K562 (cell line): ENCODE results near the gene SLC2A10. TPM values are rescaled to one million over a fixed set of nuclear protein-coding genes. Genes with fewer than 3 reads are reported as not detected.

Experiments used
- HDAC3 ChIP-seq: fragments of 450-650 bp; IDR thresholded peaks from 2 replicates; pipeline ENCODE4 v1.6.1; 2018; ENCODE audit warnings: borderline replicate concordance, mild to moderate bottlenecking, moderate library complexity; ENCODE audit not compliant: partially characterized antibody
- HLTF ChIP-seq: fragments of 450-650 bp; IDR thresholded peaks from 2 replicates; pipeline ENCODE4 v1.6.1; 2016
- ILK ChIP-seq: fragments of 450-650 bp; IDR thresholded peaks from 2 replicates; pipeline ENCODE4 v1.6.1; 2016; ENCODE audit warnings: missing genetic modification characterization, low read depth, mild to moderate bottlenecking, missing compliant biosample characterization, moderate library complexity, borderline replicate concordance
- JUND ChIP-seq, 2 experiments: IDR thresholded peaks; 2 replicates in 1 of 2; 3 replicates in 1 of 2; pipeline ENCODE4 v1.6.1; 2011; ENCODE audit warnings: borderline replicate concordance in 2 of 2, low read depth in 2 of 2, low read length in 2 of 2, improper control_type of control experiment in 1 of 2, missing biosample characterization in 1 of 2, missing genetic modification characterization in 1 of 2, missing genetic modification reagents in 1 of 2
- KLF10 ChIP-seq: fragments of 250-450 bp; sonication (Bioruptor Pico); IDR thresholded peaks from 2 replicates; pipeline ENCODE4 v1.6.1; 2021; ENCODE audit warnings: matching md5 sums
- NR4A1 ChIP-seq, 2 experiments: fragments of 250-450 bp in 1 of 2; fragments of 450-650 bp in 1 of 2; sonication (Bioruptor Pico) in 1 of 2; IDR thresholded peaks; 2 replicates each; pipeline versions ENCODE4 v1.4.0 to v1.6.1; 2016 to 2020; ENCODE audit warnings: mild to moderate bottlenecking in 2 of 2, missing compliant biosample characterization in 1 of 2, missing genetic modification characterization in 1 of 2, moderate library complexity in 1 of 2
- PCBP2 ChIP-seq: fragments of 200-400 bp; formaldehyde crosslinking; IDR thresholded peaks from 2 replicates; pipeline ENCODE4 v1.6.1; 2018; ENCODE audit warnings: low read length, low read depth, mild to moderate bottlenecking, moderate library complexity; ENCODE audit not compliant: poor library complexity, severe bottlenecking
- RAD51 ChIP-seq: fragments of 450-650 bp; IDR thresholded peaks from 2 replicates; pipeline ENCODE4 v1.7.1; 2016; ENCODE audit warnings: low read depth, mild to moderate bottlenecking, borderline replicate concordance
- RBM25 ChIP-seq: fragments of 200-400 bp; formaldehyde crosslinking; IDR thresholded peaks from 2 replicates; pipeline ENCODE4 v1.6.1; 2018; ENCODE audit warnings: low read length, low read depth, moderate library complexity; ENCODE audit not compliant: severe bottlenecking
- SMC3 ChIP-seq: conservative IDR thresholded peaks from 2 replicates; pipeline ENCODE4 v1.6.1; 2011; ENCODE audit warnings: low read depth, low read length, improper control_type of control experiment; ENCODE audit not compliant: insufficient read depth
- SRSF3 ChIP-seq: fragments of 200-400 bp; formaldehyde crosslinking; IDR thresholded peaks from 2 replicates; pipeline ENCODE4 v1.6.1; 2016; ENCODE audit warnings: mild to moderate bottlenecking, low read length, moderate library complexity; ENCODE audit not compliant: insufficient read depth
- SRSF9 ChIP-seq: fragments of 200-400 bp; formaldehyde crosslinking; IDR thresholded peaks from 2 replicates; pipeline ENCODE4 v1.6.1; 2017; ENCODE audit warnings: low read depth, low read length, borderline replicate concordance
- STAT5A ChIP-seq: IDR thresholded peaks from 2 replicates; pipeline ENCODE4 v1.6.1; 2012; ENCODE audit warnings: low read length, inconsistent platforms, borderline replicate concordance
- ZNF830 ChIP-seq: fragments of 250-450 bp; sonication (Bioruptor Pico); IDR thresholded peaks from 2 replicates; pipeline ENCODE4 v1.5.0; 2021; ENCODE audit warnings: mild to moderate bottlenecking
- ZZZ3 ChIP-seq: fragments of 450-650 bp; IDR thresholded peaks from 2 replicates; pipeline ENCODE4 v1.6.1; 2016; ENCODE audit warnings: antibody characterized with exemption, mild to moderate bottlenecking, moderate library complexity
- polyA plus RNA-seq, 8 experiments: library from polyadenylated mRNA; depleted of rRNA in 4 of 8; stranded (reverse) in 5 of 8; unstranded in 3 of 8; fragments of >200 nt; fragmentation: Nextera tagmentation in 2 of 8; fragmentation: Illumina TruSeq in 1 of 8; extraction: Ambion mirVana in 2 of 8; extraction: Trizol in 1 of 8; gene quantifications; 2 replicates each; pipeline versions ENCODE4 v1.2.1 to v1.2.3, GENCODE V29; 2011 to 2014; ENCODE audit warnings: inconsistent platforms in 1 of 8, missing spikeins in 1 of 8
- total RNA-seq, 7 experiments: library from RNA; depleted of rRNA in 6 of 7; stranded (reverse); fragments of >200 nt in 6 of 7; fragmentation: Illumina TruSeq in 2 of 7; extraction: Trizol in 2 of 7; gene quantifications; 2 replicates each; pipeline versions ENCODE4 v1.2.1 to v1.2.3, GENCODE V29; 2011 to 2021; ENCODE audit warnings: low replicate concordance in 1 of 7
- TF ChIP-seq, protein P1 (sequence below): fragments of 450-650 bp; formaldehyde crosslinking; IDR thresholded peaks from 2 replicates; pipeline ENCODE4 v1.4.0; 2020; ENCODE audit warnings: mild to moderate bottlenecking, moderate library complexity
- TF ChIP-seq, protein P2 (sequence below): fragments of 450-650 bp; formaldehyde crosslinking; IDR thresholded peaks from 2 replicates; pipeline ENCODE4 v1.4.0; 2020; ENCODE audit warnings: mild to moderate bottlenecking, moderate library complexity
- TF ChIP-seq, protein P3 (sequence below), 2 experiments: fragments of 450-650 bp in 1 of 2; IDR thresholded peaks; 2 replicates each; pipeline ENCODE4 v1.6.1; 2011 to 2017; ENCODE audit warnings: low read depth in 2 of 2, antibody characterized with exemption in 1 of 2, borderline replicate concordance in 1 of 2, low read length in 1 of 2, mild to moderate bottlenecking in 1 of 2, mixed read lengths in 1 of 2; ENCODE audit not compliant: control insufficient read depth in 1 of 2
- TF ChIP-seq, protein P4 (sequence below): sonication (generic); formaldehyde crosslinking; IDR thresholded peaks from 2 replicates; pipeline ENCODE4 v1.8.0; 2022; ENCODE audit warnings: mild to moderate bottlenecking, missing genetic modification reagents

SLC2A10 gene
- total and polyA plus RNA-seq, 9 of the 15 experiments (the other 6 are each of a cell fraction or from before 2014, with no cell fraction given): 0.01 to 1.8 (median 0.10) TPM

DNA sequence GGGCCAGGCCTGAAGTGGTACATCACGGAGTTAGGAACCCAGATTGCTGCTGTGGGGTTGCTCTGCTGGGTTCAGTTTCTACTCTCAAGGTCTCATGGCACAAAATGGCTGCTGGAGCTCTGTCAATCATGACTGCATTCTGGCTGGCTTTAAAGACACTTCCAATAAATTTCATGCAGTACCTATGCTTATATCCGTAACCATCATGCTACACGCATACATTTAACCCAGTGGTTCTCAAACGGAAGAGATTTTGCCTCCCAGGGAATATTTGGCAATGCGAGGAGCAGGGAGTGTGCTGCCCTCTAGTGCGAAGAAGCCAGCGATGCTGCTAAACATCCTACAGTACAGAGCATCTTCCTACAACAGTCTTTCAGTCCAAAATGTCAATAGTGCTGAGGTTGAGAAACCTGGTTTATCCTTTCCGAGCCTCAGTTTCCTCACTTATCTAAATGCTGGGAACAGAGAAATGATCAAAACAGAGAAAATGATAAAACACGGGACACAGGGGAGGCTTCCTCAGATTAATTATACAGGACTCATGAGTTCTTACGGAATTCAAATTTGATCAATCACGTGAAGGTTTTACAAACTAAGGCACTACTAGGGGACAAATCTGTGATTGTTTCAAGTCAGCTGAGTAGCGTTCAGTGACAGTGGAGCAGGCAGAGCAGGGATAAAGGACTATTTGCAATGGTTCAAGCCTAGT is 9.6 kb upstream of the SLC2A10 start (continued):
- TF ChIP-seq ZNF830 (CRISPR knock-in tag) (no peak), JUND (IDR thresholded peaks at IDR 0.05; ENCODE audit: borderline replicate concordance, low read depth, low read length) (peak; percentile 27; the same call in 1 of the 2 replicates), JUND (tag; IDR thresholded peaks at IDR 0.05; ENCODE audit: borderline replicate concordance, low read depth, low read length) (no peak), RAD51 (no peak), RBM25 (peak; percentile 97), NR4A1 (CRISPR knock-in tag; IDR thresholded peaks at IDR 0.05) (no peak), NR4A1 (tag; IDR thresholded peaks at IDR 0.05) (no peak), STAT5A (no peak), SRSF3 (no peak), ZZZ3 (no peak), SMC3 (peak; percentile 54), PCBP2 (no peak), SRSF9 (no peak), ILK (tag) (no peak), HDAC3 (no peak), KLF10 (CRISPR knock-in tag) (no peak), HLTF (0 out of 2 replicates have a peak, but pooled peaks have one; percentile 40)
- TF ChIP-seq, protein P1, sequence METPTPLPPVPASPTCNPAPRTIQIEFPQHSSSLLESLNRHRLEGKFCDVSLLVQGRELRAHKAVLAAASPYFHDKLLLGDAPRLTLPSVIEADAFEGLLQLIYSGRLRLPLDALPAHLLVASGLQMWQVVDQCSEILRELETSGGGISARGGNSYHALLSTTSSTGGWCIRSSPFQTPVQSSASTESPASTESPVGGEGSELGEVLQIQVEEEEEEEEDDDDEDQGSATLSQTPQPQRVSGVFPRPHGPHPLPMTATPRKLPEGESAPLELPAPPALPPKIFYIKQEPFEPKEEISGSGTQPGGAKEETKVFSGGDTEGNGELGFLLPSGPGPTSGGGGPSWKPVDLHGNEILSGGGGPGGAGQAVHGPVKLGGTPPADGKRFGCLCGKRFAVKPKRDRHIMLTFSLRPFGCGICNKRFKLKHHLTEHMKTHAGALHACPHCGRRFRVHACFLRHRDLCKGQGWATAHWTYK (CRISPR knock-in tag): no peak
- TF ChIP-seq, protein P2, sequence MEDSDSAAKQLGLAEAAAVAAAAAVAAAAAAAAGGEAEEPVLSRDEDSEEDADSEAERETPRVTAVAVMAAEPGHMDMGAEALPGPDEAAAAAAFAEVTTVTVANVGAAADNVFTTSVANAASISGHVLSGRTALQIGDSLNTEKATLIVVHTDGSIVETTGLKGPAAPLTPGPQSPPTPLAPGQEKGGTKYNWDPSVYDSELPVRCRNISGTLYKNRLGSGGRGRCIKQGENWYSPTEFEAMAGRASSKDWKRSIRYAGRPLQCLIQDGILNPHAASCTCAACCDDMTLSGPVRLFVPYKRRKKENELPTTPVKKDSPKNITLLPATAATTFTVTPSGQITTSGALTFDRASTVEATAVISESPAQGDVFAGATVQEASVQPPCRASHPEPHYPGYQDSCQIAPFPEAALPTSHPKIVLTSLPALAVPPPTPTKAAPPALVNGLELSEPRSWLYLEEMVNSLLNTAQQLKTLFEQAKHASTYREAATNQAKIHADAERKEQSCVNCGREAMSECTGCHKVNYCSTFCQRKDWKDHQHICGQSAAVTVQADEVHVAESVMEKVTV (CRISPR knock-in tag): peak; percentile 41; the same call in 1 of the 2 replicates
- TF ChIP-seq, protein P3, sequence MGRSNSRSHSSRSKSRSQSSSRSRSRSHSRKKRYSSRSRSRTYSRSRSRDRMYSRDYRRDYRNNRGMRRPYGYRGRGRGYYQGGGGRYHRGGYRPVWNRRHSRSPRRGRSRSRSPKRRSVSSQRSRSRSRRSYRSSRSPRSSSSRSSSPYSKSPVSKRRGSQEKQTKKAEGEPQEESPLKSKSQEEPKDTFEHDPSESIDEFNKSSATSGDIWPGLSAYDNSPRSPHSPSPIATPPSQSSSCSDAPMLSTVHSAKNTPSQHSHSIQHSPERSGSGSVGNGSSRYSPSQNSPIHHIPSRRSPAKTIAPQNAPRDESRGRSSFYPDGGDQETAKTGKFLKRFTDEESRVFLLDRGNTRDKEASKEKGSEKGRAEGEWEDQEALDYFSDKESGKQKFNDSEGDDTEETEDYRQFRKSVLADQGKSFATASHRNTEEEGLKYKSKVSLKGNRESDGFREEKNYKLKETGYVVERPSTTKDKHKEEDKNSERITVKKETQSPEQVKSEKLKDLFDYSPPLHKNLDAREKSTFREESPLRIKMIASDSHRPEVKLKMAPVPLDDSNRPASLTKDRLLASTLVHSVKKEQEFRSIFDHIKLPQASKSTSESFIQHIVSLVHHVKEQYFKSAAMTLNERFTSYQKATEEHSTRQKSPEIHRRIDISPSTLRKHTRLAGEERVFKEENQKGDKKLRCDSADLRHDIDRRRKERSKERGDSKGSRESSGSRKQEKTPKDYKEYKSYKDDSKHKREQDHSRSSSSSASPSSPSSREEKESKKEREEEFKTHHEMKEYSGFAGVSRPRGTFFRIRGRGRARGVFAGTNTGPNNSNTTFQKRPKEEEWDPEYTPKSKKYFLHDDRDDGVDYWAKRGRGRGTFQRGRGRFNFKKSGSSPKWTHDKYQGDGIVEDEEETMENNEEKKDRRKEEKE (IDR thresholded peaks at IDR 0.05; ENCODE audit: borderline replicate concordance in 1 of 2, control insufficient read depth in 1 of 2, low read depth in 2 of 2, low read length in 1 of 2): no peak
- TF ChIP-seq, protein P4, sequence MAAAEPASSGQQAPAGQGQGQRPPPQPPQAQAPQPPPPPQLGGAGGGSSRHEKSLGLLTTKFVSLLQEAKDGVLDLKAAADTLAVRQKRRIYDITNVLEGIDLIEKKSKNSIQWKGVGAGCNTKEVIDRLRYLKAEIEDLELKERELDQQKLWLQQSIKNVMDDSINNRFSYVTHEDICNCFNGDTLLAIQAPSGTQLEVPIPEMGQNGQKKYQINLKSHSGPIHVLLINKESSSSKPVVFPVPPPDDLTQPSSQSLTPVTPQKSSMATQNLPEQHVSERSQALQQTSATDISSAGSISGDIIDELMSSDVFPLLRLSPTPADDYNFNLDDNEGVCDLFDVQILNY (CRISPR knock-in tag): no peak
